C4-2B (cell line): ENCODE data around the gene ZNF579.

Experiments
- CTCF ChIP-seq: fragments of 450-650 bp; conservative IDR thresholded peaks from 2 replicates; pipeline ENCODE4 v1.5.1; 2017; ENCODE audit warnings: mild to moderate bottlenecking
- ZFX ChIP-seq: fragments of 450-650 bp; IDR thresholded peaks from 2 replicates; pipeline ENCODE4 v1.6.1; 2017

DNA sequence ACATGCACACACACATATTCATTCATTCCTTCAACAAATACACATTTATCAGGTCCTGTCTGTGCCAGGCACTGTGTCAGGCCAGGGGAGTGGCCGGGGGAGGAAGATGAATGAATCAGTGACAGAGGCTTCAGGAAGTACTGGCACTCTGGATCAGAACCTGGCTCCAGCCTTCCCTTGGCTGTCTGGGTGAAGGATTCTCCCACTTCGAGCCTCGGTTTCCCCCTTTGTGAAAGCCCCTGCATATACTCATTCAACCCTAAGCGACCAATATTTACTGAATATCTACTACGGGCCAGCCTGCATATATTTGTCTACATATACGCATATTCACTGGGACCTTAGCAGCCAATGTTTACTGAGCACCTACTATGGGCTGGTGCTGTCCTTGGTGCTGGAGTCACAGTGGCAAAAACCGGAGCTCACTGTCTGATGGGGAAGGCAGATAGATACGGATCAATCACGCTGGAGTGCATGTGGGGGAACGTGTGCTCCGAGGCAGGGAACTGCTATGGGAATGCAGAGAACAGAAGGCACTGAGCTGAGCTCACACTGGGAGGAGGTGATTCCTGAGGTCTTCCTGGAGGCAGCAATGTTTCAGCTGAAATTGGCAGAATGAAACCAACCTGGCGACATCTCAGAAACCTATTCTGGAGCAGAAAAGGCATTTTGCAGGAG lies 636 bp upstream of the ZNF579 start:
- TF ChIP-seq CTCF (no peak), ZFX (no peak)
